ENCODE data around the gene CCDC57. TPM values are rescaled to one million over a fixed set of nuclear protein-coding genes. Genes with fewer than 3 reads are reported as not detected.
A peak's percentile ranks its signal among the peaks of the same experiment; 100 is the strongest.

Gene CCDC57
- polyA plus RNA-seq, 3 donors, result 17.1 to 43.8 (median 20.1) TPM

- WGBS (ENCODE audit: insufficient coverage), result 9% methylated on average over 9 of the region's 21 CpGs
- H3K27ac ChIP-seq (ENCODE audit: low read depth in 1 of 2, low read length in 2 of 2), result peak overlapping the region; percentile 98 to 100
- no peaks in the 10 kb centered on the region for H3K27me3 ChIP-seq (ENCODE audit: control insufficient read depth in 2 of 2, insufficient read depth in 2 of 2, low read length in 2 of 2)
- H3K79me2 ChIP-seq (ENCODE audit: insufficient read depth, low read length), result peaks cover 23% of the 10 kb centered on the region
- peaks cover 90 to 99% of the 10 kb centered on the region in 2 donors for H3K4me1 ChIP-seq (ENCODE audit: control insufficient read depth in 1 of 2, insufficient read depth in 2 of 2, low read length in 2 of 2)
- no peaks in the 10 kb centered on the region for H4K20me1 ChIP-seq (ENCODE audit: insufficient read depth, low read length)
- H2AFZ ChIP-seq (ENCODE audit: insufficient read depth, low read depth, low read length, poor library complexity, severe bottlenecking), result no peak overlapping the region
- peak overlapping the region; percentile 59 for H3K4me2 ChIP-seq (replicated peaks; ENCODE audit: extremely low read depth, low read length, poor library complexity, severe bottlenecking)
- H3K9me3 ChIP-seq (replicated peaks in 1 of 2; ENCODE audit: control insufficient read depth in 1 of 2, insufficient read depth in 1 of 2, low read length in 2 of 2), result no peaks in the 10 kb centered on the region
- peaks cover 3 to 11% of the 10 kb centered on the region in 2 donors for H3K36me3 Mint-ChIP-seq
- H3K27me3 Mint-ChIP-seq (ENCODE audit: low read depth in 3 of 3), result peaks cover 0 to 1% (median under 1%) of the 10 kb centered on the region in 3 donors
- peak overlapping the region; percentile 70 to 78 for H3K4me3 Mint-ChIP-seq
- intact Hi-C loops (cut with micrococcal nuclease), result loop anchor here (2.0 kb wide), 1 partner anchor 13 kb away; no protein-coding TSS in a partner anchor
- H3K9me3 Mint-ChIP-seq, result peaks cover 0 to 2% (median 0%) of the 10 kb centered on the region in 7 donors
- H3K36me3 ChIP-seq (replicated peaks in 1 of 2; ENCODE audit: control insufficient read depth in 1 of 2, insufficient read depth in 2 of 2, low read length in 2 of 2), result no peaks in the 10 kb centered on the region
- peak overlapping the region; percentile 98 to 99 (median 98) for H3K27ac Mint-ChIP-seq
- TF ChIP-seq CTCF (IDR thresholded peaks at IDR 0.05), result no peak
- peak; percentile 96 to 98 (median 98) for DNase-seq
- H3K9ac ChIP-seq (ENCODE audit: insufficient read depth, low read length, poor library complexity, severe bottlenecking), result peak overlapping the region; percentile 86
- peak overlapping the region in 2 of 3 experiments; percentile 37 to 58 for H3K4me3 ChIP-seq (replicated peaks in 1 of 3; ENCODE audit: low read depth in 2 of 3, low read length in 3 of 3)
- peaks cover 75% of the 10 kb centered on the region for H3K4me1 Mint-ChIP-seq
Observed at GRCh38 chr17:82217530-82218204, 5.0 kb upstream of the CCDC57 start.

- Mint-ChIP-seq H3K36me3 (peaks cover 3 to 11% of the 10 kb centered on the region in 2 donors), H3K9me3 (peaks cover 0 to 2% (median 0%) of the 10 kb centered on the region in 7 donors), H3K4me1 (peaks cover 70% of the 10 kb centered on the region), H3K27ac (peak overlapping the region; percentile 98 to 99 (median 98)), H3K27me3 (ENCODE audit: low read depth in 3 of 3) (peaks cover 0 to 1% (median 0%) of the 10 kb centered on the region in 3 donors), H3K4me3 (peak overlapping the region; percentile 70 to 78)
- Histone ChIP-seq H3K79me2 (ENCODE audit: insufficient read depth, low read length) (peaks cover 23% of the 10 kb centered on the region), H4K20me1 (ENCODE audit: insufficient read depth, low read length) (no peaks in the 10 kb centered on the region), H3K9me3 (replicated peaks in 1 of 2; ENCODE audit: control insufficient read depth in 1 of 2, insufficient read depth in 1 of 2, low read length in 2 of 2) (no peaks in the 10 kb centered on the region), H3K27ac (ENCODE audit: low read depth in 1 of 2, low read length in 2 of 2) (peak overlapping the region; percentile 98 to 100), H3K9ac (ENCODE audit: insufficient read depth, low read length, poor library complexity, severe bottlenecking) (peak overlapping the region; percentile 86), H3K36me3 (replicated peaks in 1 of 2; ENCODE audit: control insufficient read depth in 1 of 2, insufficient read depth in 2 of 2, low read length in 2 of 2) (no peaks in the 10 kb centered on the region), H3K4me3 (replicated peaks in 1 of 3; ENCODE audit: low read depth in 2 of 3, low read length in 3 of 3) (peak overlapping the region in 2 of 3 experiments; percentile 37 to 58), H3K4me1 (ENCODE audit: control insufficient read depth in 1 of 2, insufficient read depth in 2 of 2, low read length in 2 of 2) (peaks cover 86 to 97% of the 10 kb centered on the region in 2 donors), H2AFZ (ENCODE audit: insufficient read depth, low read depth, low read length, poor library complexity, severe bottlenecking) (no peak overlapping the region), H3K4me2 (replicated peaks; ENCODE audit: extremely low read depth, low read length, poor library complexity, severe bottlenecking) (peak overlapping the region; percentile 59), H3K27me3 (ENCODE audit: control insufficient read depth in 2 of 2, insufficient read depth in 2 of 2, low read length in 2 of 2) (no peaks in the 10 kb centered on the region)
- intact Hi-C loops (cut with micrococcal nuclease), result loop anchor here (2.0 kb wide), 1 partner anchor 14 kb away; no protein-coding TSS in a partner anchor
- TF ChIP-seq CTCF (IDR thresholded peaks at IDR 0.05), result no peak
- peak in 2 of 3 donors; percentile 41 to 64 for DNase-seq
- 0% methylated on average over 6 of the region's 12 CpGs for WGBS (ENCODE audit: insufficient coverage)
Observed at GRCh38 chr17:82217120-82217529, 4.5 kb upstream of the CCDC57 start.

All from CD14-positive monocyte (primary cell).